ENCODE data around the gene BTN3A1. TPM values are rescaled to one million over a fixed set of nuclear protein-coding genes. Genes with fewer than 3 reads are reported as not detected.

The BTN3A1 gene
- total RNA-seq, 1 donor from 2014 or later, result 100.0 TPM

GRCh38 chr6:26379292-26379691 is 22.8 kb upstream of the BTN3A1 start:
- intact Hi-C loops (cut with micrococcal nuclease), result no loop called here

GRCh38 chr6:26379740-26380139 is 22.3 kb upstream of the BTN3A1 start:
- intact Hi-C loops (cut with micrococcal nuclease), result loop anchor here (5.0 kb wide), 2 partner anchors 78 to 158 kb away; partner anchors contain the start of genes BTN2A1 and HMGN4

- intact Hi-C loops (cut with micrococcal nuclease), result loop anchor here (5.0 kb wide), 2 partner anchors 77 to 157 kb away; partner anchors contain the start of genes BTN2A1 and HMGN4
These were observed 21.8 kb upstream of the BTN3A1 start for GRCh38 chr6:26380256-26380655.

- intact Hi-C loops (cut with micrococcal nuclease), result loop anchor here (2.0 to 5.0 kb wide), 3 partner anchors 75 to 155 kb away; partner anchors contain the start of genes BTN2A1 and HMGN4
These were observed 20.0 kb upstream of the BTN3A1 start for GRCh38 chr6:26382121-26382520.

GRCh38 chr6:26383624-26384417 is 18.3 kb upstream of the BTN3A1 start:
- intact Hi-C loops (cut with micrococcal nuclease), result loop anchor here (1.0 to 5.0 kb wide), 9 partner anchors 18 to 153 kb away; partner anchors contain the start of genes BTN2A1, BTN3A1, BTN3A2 and BTN3A3

GRCh38 chr6:26385734-26386125 is 16.3 kb upstream of the BTN3A1 start:
- intact Hi-C loops (cut with micrococcal nuclease), result no loop called here

GRCh38 chr6:26387565-26387964 is 14.5 kb upstream of the BTN3A1 start:
- intact Hi-C loops (cut with micrococcal nuclease), result no loop called here

- intact Hi-C loops (cut with micrococcal nuclease), result no loop called here
These were observed 14.1 kb upstream of the BTN3A1 start for GRCh38 chr6:26388014-26388413.

- intact Hi-C loops (cut with micrococcal nuclease), result no loop called here
These were observed 13.6 kb upstream of the BTN3A1 start for GRCh38 chr6:26388441-26388840.

GRCh38 chr6:26389349-26389894 is 12.7 kb upstream of the BTN3A1 start:
- intact Hi-C loops (cut with micrococcal nuclease), result no loop called here

GRCh38 chr6:26390531-26390930 is 11.5 kb upstream of the BTN3A1 start:
- intact Hi-C loops (cut with micrococcal nuclease), result no loop called here

GRCh38 chr6:26392932-26393636 is 9.0 kb upstream of the BTN3A1 start:
- intact Hi-C loops (cut with micrococcal nuclease), result no loop called here

- intact Hi-C loops (cut with micrococcal nuclease), result no loop called here
These were observed 7.8 kb upstream of the BTN3A1 start for GRCh38 chr6:26394289-26394688.

- intact Hi-C loops (cut with micrococcal nuclease), result no loop called here
These were observed 3.5 kb upstream of the BTN3A1 start for GRCh38 chr6:26398555-26398954.

GRCh38 chr6:26400626-26401025 is 1.4 kb upstream of the BTN3A1 start:
- intact Hi-C loops (cut with micrococcal nuclease), result loop anchor here (5.0 kb wide), 1 partner anchor 1472 kb away; a partner anchor contains a TSS

GRCh38 chr6:26401389-26401986 is 587 bp upstream of the BTN3A1 start:
- intact Hi-C loops (cut with micrococcal nuclease), result loop anchor here (5.0 kb wide), 1 partner anchor 1471 kb away; a partner anchor contains a TSS

GRCh38 chr6:26403893-26404292 is 1.8 kb downstream of the BTN3A1 start:
- intact Hi-C loops (cut with micrococcal nuclease), result loop anchor here (5.0 kb wide), 1 partner anchor 1468 kb away; a partner anchor contains a TSS

GRCh38 chr6:26404546-26404945 is 2.5 kb downstream of the BTN3A1 start:
- intact Hi-C loops (cut with micrococcal nuclease), result loop anchor here (5.0 kb wide), 1 partner anchor 1468 kb away; a partner anchor contains a TSS

GRCh38 chr6:26408828-26409730 is 7.0 kb downstream of the BTN3A1 start:
- intact Hi-C loops (cut with micrococcal nuclease), result no loop called here

- intact Hi-C loops (cut with micrococcal nuclease), result no loop called here
These were observed 9.7 kb downstream of the BTN3A1 start for GRCh38 chr6:26411751-26412150.

Data from T-helper 1 cell treated with Interleukin-12 subunit alpha and Interleukin-12 subunit beta and Interleukin-4 antibody, amounts not matched to agents 30 ng/mL and 1 ng/mL, for 36 hours (primary cell).